ENCODE measurements around the gene WDR45B. TPM values are rescaled to one million over a fixed set of nuclear protein-coding genes. Genes with fewer than 3 reads are reported as not detected.

Gene WDR45B
- total RNA-seq, 2 donors from 2014 or later, result 65.6 to 67.1 TPM

Other genes with a start within 250 kb of the WDR45B start
- gene HEXD, start 230.1 kb downstream of the WDR45B start, total RNA-seq, result 10 to 100 TPM; 32.2 to 33.4 TPM
- gene OGFOD3, start 229.9 kb downstream of the WDR45B start, total RNA-seq, result 10 to 100 TPM; 15.8 to 16.5 TPM
- 100 to 1,000 TPM; 110 to 121 TPM for gene CYBC1, start 197.7 kb downstream of the WDR45B start, total RNA-seq
- 10 to 100 TPM; 86.2 to 94.4 TPM for gene NARF, start 189.7 kb downstream of the WDR45B start, total RNA-seq
- 10 to 100 TPM; 41.5 to 42.7 TPM for gene FOXK2, start 128.7 kb downstream of the WDR45B start, total RNA-seq
- 1 to 10 TPM; 4.0 to 5.3 TPM for gene RAB40B, start 50.3 kb upstream of the WDR45B start, total RNA-seq
- gene FN3KRP, start 68.3 kb upstream of the WDR45B start, total RNA-seq, result 10 to 100 TPM; 24.5 to 31.3 TPM
- gene FN3K, start 87.2 kb upstream of the WDR45B start, total RNA-seq, result 1 to 10 TPM; 3.2 to 6.5 TPM
- gene TBCD, start 103.6 kb upstream of the WDR45B start, total RNA-seq, result 100 to 1,000 TPM; 112 to 144 TPM
- not detected for gene ZNF750, start 191.6 kb upstream of the WDR45B start, total RNA-seq

Measured in T-helper 17 cell (primary cell).